ENCODE measurements around the gene PGF. TPM values are rescaled to one million over a fixed set of nuclear protein-coding genes. Genes with fewer than 3 reads are reported as not detected.

Gene PGF
- total RNA-seq, 1 donor from 2014 or later, result 0.23 TPM

GRCh38 chr14:74891870-74892269, 63.5 kb downstream of the PGF start:
- intact Hi-C loops (cut with micrococcal nuclease), result no loop called here
- H3K36me3 Mint-ChIP-seq (ENCODE audit: low read depth), result peaks cover 75% of the 10 kb centered on the region
- no peak overlapping the region for H3K27ac Mint-ChIP-seq
- H3K27me3 Mint-ChIP-seq, result no peaks in the 10 kb centered on the region
- H3K9me3 Mint-ChIP-seq, result no peaks in the 10 kb centered on the region
- DNase-seq, result no peak
- H3K4me3 Mint-ChIP-seq, result no peak overlapping the region
- H3K4me1 Mint-ChIP-seq, result peaks cover 19% of the 10 kb centered on the region

Other genes starting within 250 kb of the PGF start
- 43.5 and 45.5 TPM in 2 replicates for gene AREL1, start 242.5 kb downstream of the PGF start, total RNA-seq
- 64.5 and 68.6 TPM in 2 replicates for gene FCF1, start 242.5 kb downstream of the PGF start, total RNA-seq
- gene YLPM1, start 192.3 kb downstream of the PGF start, total RNA-seq, result 63.7 and 66.7 TPM in 2 replicates
- not detected in 2 replicates for gene PROX2, start 79.5 kb downstream of the PGF start, total RNA-seq
- 110 and 111 TPM in 2 replicates for gene DLST, start 73.7 kb downstream of the PGF start, total RNA-seq
- gene RPS6KL1, start 32.3 kb downstream of the PGF start, total RNA-seq, result 7.0 and 9.6 TPM in 2 replicates
- 51.6 and 53.3 TPM in 2 replicates for gene EIF2B2, start 47.3 kb upstream of the PGF start, total RNA-seq
- gene MLH3, start 95.9 kb upstream of the PGF start, total RNA-seq, result 27.7 and 28.3 TPM in 2 replicates
- gene ACYP1, start 108.4 kb upstream of the PGF start, total RNA-seq, result 45.2 and 46.0 TPM in 2 replicates
- 0.82 and 1.6 TPM in 2 replicates for gene ZC2HC1C, start 114.0 kb upstream of the PGF start, total RNA-seq
- 66.6 and 68.8 TPM in 2 replicates for gene NEK9, start 171.5 kb upstream of the PGF start, total RNA-seq
- gene TMED10, start 221.0 kb upstream of the PGF start, total RNA-seq, result 192 and 200 TPM in 2 replicates